Measurements from ENCODE around the gene MGAT4A. TPM values are rescaled to one million over a fixed set of nuclear protein-coding genes. Genes with fewer than 3 reads are reported as not detected.

Gene MGAT4A
- total RNA-seq, 3 donors from 2014 or later (not counting 1 experiment from before 2014, with no cell fraction given) = 91.6 to 114 (median 96.4) TPM

DNA sequence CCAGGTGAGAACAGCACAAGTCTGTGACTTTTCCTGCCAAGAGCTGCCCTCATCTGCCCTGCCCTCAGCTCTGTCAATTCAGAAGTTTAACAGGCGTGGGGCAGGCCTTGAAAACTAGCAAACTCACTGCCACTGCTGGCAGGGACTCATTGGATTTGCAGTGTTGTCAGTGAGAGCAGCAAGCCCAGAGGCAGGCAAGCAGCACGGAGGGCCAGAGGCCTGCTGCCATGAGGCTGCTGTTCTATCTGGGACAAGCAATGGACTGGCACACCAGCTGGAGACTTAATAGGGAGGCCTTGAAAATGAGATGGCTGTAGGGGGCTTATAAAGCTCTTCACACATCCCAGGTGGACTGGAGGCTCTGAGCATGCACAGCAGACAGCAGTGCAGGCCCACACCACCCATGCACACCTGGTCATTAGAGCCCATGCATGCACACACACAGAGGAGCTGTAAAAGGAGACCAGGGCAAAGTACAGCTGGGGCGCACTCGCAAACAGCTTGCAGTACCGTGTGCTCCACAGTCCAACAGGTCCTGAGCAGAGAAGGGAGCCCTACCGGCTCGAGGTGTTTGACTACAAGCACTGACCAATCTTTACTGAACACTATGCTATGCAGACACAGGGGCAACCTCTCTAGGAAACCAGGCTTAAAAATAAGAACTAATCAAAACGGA is 28.7 kb downstream of the MGAT4A start:
- 88% methylated on average over 8 of the region's 8 CpGs for WGBS (ENCODE audit: insufficient coverage)
- H3K36me3 Mint-ChIP-seq = no peaks in the 10 kb centered on the region
- peak overlapping the region; percentile 57 to 72 for H3K27ac Mint-ChIP-seq
- Histone ChIP-seq H3K27ac (ENCODE audit: low read length) (no peak overlapping the region), H3K4me1 (ENCODE audit: control insufficient read depth, insufficient read depth, low read length) (peaks cover 14% of the 10 kb centered on the region), H3K27me3 (ENCODE audit: control insufficient read depth, insufficient read depth, low read length) (no peaks in the 10 kb centered on the region), H3K9me3 (ENCODE audit: control insufficient read depth, insufficient read depth, low read length) (no peaks in the 10 kb centered on the region), H3K36me3 (ENCODE audit: control insufficient read depth, insufficient read depth, low read length) (no peaks in the 10 kb centered on the region), H3K4me3 (ENCODE audit: low read length) (no peak overlapping the region)
- no peaks in the 10 kb centered on the region for H3K27me3 Mint-ChIP-seq (ENCODE audit: low read depth in 2 of 2)
- TF ChIP-seq, protein P1, sequence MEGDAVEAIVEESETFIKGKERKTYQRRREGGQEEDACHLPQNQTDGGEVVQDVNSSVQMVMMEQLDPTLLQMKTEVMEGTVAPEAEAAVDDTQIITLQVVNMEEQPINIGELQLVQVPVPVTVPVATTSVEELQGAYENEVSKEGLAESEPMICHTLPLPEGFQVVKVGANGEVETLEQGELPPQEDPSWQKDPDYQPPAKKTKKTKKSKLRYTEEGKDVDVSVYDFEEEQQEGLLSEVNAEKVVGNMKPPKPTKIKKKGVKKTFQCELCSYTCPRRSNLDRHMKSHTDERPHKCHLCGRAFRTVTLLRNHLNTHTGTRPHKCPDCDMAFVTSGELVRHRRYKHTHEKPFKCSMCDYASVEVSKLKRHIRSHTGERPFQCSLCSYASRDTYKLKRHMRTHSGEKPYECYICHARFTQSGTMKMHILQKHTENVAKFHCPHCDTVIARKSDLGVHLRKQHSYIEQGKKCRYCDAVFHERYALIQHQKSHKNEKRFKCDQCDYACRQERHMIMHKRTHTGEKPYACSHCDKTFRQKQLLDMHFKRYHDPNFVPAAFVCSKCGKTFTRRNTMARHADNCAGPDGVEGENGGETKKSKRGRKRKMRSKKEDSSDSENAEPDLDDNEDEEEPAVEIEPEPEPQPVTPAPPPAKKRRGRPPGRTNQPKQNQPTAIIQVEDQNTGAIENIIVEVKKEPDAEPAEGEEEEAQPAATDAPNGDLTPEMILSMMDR (IDR thresholded peaks at IDR 0.05) = no peak
- no peak overlapping the region for H3K4me3 Mint-ChIP-seq
- intact Hi-C loops (cut with micrococcal nuclease) = no loop called here
- no peaks in the 10 kb centered on the region for H3K9me3 Mint-ChIP-seq
- no peak for DNase-seq
- no peak for ATAC-seq
- H3K4me1 Mint-ChIP-seq = peaks cover 49 to 54% of the 10 kb centered on the region in 2 donors

DNA sequence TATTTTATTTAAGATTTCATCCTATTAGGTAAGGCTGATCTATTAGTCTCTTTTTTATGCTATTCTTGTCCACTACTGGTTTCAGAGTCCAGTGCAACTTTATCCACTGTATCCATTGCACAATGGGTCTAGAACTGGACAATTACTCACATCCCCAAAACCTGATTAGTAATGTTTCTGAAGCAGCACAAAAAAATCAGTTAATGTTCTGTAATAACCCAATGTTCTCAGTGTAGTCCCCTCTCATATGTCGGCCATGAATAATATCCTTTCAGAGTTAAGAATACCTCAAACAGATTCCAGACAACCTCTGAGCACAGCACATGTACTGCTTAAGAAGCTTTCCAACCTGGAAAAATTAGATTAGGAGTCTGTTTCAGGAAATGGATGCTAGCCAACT is 29.7 kb downstream of the MGAT4A start:
- Mint-ChIP-seq H3K36me3 (no peaks in the 10 kb centered on the region), H3K27me3 (ENCODE audit: low read depth in 2 of 2) (no peaks in the 10 kb centered on the region), H3K27ac (peak overlapping the region; percentile 57 to 72), H3K9me3 (no peaks in the 10 kb centered on the region), H3K4me1 (peaks cover 50 to 60% of the 10 kb centered on the region in 2 donors), H3K4me3 (no peak overlapping the region)
- H3K27me3 ChIP-seq (ENCODE audit: control insufficient read depth, insufficient read depth, low read length) = no peaks in the 10 kb centered on the region
- no peaks in the 10 kb centered on the region for H3K36me3 ChIP-seq (ENCODE audit: control insufficient read depth, insufficient read depth, low read length)
- DNase-seq = no peak
- 92% methylated on average over 1 of the region's 1 CpG for WGBS (ENCODE audit: insufficient coverage)
- intact Hi-C loops (cut with micrococcal nuclease) = no loop called here
- TF ChIP-seq, protein P1 (IDR thresholded peaks at IDR 0.05) = no peak
- H3K27ac ChIP-seq (ENCODE audit: low read length) = no peak overlapping the region
- no peak for ATAC-seq
- H3K9me3 ChIP-seq (ENCODE audit: control insufficient read depth, insufficient read depth, low read length) = no peaks in the 10 kb centered on the region
- H3K4me1 ChIP-seq (ENCODE audit: control insufficient read depth, insufficient read depth, low read length) = peaks cover 14% of the 10 kb centered on the region
- H3K4me3 ChIP-seq (ENCODE audit: low read length) = no peak overlapping the region

DNA sequence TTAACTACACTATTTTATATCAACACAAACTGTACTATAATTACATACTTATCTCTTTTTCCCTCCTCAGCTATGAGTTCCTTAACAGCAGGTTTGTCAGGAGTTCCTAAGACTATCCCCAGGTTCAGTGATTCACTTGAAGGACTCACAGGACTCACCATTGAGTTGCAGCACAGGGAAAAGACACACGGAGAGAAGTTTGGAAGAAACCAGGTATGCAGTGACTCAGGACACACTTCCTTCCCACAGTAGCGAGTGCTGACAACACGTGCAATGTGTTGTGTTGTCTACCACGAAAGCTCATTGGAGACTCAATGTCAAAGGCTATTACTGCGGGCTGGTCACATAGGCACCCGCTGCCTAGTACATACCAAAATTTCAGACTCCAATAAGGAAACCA is 32.0 kb downstream of the MGAT4A start:
- Mint-ChIP-seq H3K4me1 (peaks cover 42 to 60% of the 10 kb centered on the region in 2 donors), H3K36me3 (no peaks in the 10 kb centered on the region), H3K9me3 (no peaks in the 10 kb centered on the region), H3K27ac (no peak overlapping the region), H3K4me3 (no peak overlapping the region), H3K27me3 (ENCODE audit: low read depth in 2 of 2) (no peaks in the 10 kb centered on the region)
- ATAC-seq (no peak), DNase-seq (no peak)
- TF ChIP-seq, protein P1 (IDR thresholded peaks at IDR 0.05) = no peak
- intact Hi-C loops (cut with micrococcal nuclease) = no loop called here
- no peaks in the 10 kb centered on the region for H3K9me3 ChIP-seq (ENCODE audit: control insufficient read depth, insufficient read depth, low read length)
- H3K27me3 ChIP-seq (ENCODE audit: control insufficient read depth, insufficient read depth, low read length) = no peaks in the 10 kb centered on the region
- no peak overlapping the region for H3K4me3 ChIP-seq (ENCODE audit: low read length)
- no peak overlapping the region for H3K27ac ChIP-seq (ENCODE audit: low read length)
- peaks cover 17% of the 10 kb centered on the region for H3K4me1 ChIP-seq (ENCODE audit: control insufficient read depth, insufficient read depth, low read length)
- no peaks in the 10 kb centered on the region for H3K36me3 ChIP-seq (ENCODE audit: control insufficient read depth, insufficient read depth, low read length)
- 88% methylated on average over 6 of the region's 6 CpGs for WGBS (ENCODE audit: insufficient coverage)

Measured in natural killer cell (primary cell).